Lower leg skin (tissue), 3 donors: ENCODE data around the gene MVB12B.

Experiments used
- CTCF ChIP-seq, 3 donors: fragments of 450-650 bp; IDR thresholded peaks; one replicate each; pipeline ENCODE4 v1.5.1; 2016; ENCODE audit warnings: antibody characterized with exemption in 3 of 3, mild to moderate bottlenecking in 3 of 3, moderate library complexity in 2 of 3
- POLR2A ChIP-seq, 2 donors: fragments of 450-650 bp; IDR thresholded peaks; one replicate each; pipeline ENCODE4 v1.6.1; 2016 to 2017; ENCODE audit warnings: antibody characterized with exemption in 2 of 2, mild to moderate bottlenecking in 1 of 2, moderate library complexity in 1 of 2

GRCh38 chr9:126399251-126399650 is 72.6 kb downstream of the MVB12B start:
- no peak for TF ChIP-seq CTCF (IDR thresholded peaks at IDR 0.05)
- no peak for TF ChIP-seq POLR2A (IDR thresholded peaks at IDR 0.05)
